ENCODE measurements around the gene PLEKHG3. TPM values are rescaled to one million over a fixed set of nuclear protein-coding genes. Genes with fewer than 3 reads are reported as not detected.
A peak's percentile ranks its signal among the peaks of the same experiment; 100 is the strongest.

PLEKHG3 gene
- total and polyA plus RNA-seq, 4 donors = 8.4 to 21.3 (median 14.6) TPM

GRCh38 chr14:64743061-64743460 is 38.8 kb downstream of the PLEKHG3 start:
- 98% methylated on average over 27 of the region's 27 CpGs for WGBS
- H3K27me3 ChIP-seq (ENCODE audit: control insufficient read depth in 4 of 4, insufficient read depth in 4 of 4, low read length in 3 of 4) = no peaks in the 10 kb centered on the region
- H3K4me1 ChIP-seq (ENCODE audit: control insufficient read depth in 4 of 4, insufficient read depth in 4 of 4, low read length in 3 of 4) = peaks cover 0 to 8% (median 0%) of the 10 kb centered on the region in 4 donors
- peaks cover 11 to 60% (median 38%) of the 10 kb centered on the region in 4 donors for H3K36me3 ChIP-seq (ENCODE audit: control insufficient read depth in 4 of 4, insufficient read depth in 3 of 4, low read depth in 1 of 4, low read length in 3 of 4)
- no peaks in the 10 kb centered on the region for H3K9me3 ChIP-seq (ENCODE audit: control insufficient read depth in 4 of 4, low read length in 3 of 4)
- H3K9ac ChIP-seq (ENCODE audit: low read depth in 1 of 2, low read length in 2 of 2) = no peak overlapping the region
- H3K4me3 ChIP-seq (ENCODE audit: low read depth in 1 of 3, low read length in 3 of 3) = no peak overlapping the region
- no peak for TF ChIP-seq FOXA2 (IDR thresholded peaks at IDR 0.05)
- TF ChIP-seq, protein P1, sequence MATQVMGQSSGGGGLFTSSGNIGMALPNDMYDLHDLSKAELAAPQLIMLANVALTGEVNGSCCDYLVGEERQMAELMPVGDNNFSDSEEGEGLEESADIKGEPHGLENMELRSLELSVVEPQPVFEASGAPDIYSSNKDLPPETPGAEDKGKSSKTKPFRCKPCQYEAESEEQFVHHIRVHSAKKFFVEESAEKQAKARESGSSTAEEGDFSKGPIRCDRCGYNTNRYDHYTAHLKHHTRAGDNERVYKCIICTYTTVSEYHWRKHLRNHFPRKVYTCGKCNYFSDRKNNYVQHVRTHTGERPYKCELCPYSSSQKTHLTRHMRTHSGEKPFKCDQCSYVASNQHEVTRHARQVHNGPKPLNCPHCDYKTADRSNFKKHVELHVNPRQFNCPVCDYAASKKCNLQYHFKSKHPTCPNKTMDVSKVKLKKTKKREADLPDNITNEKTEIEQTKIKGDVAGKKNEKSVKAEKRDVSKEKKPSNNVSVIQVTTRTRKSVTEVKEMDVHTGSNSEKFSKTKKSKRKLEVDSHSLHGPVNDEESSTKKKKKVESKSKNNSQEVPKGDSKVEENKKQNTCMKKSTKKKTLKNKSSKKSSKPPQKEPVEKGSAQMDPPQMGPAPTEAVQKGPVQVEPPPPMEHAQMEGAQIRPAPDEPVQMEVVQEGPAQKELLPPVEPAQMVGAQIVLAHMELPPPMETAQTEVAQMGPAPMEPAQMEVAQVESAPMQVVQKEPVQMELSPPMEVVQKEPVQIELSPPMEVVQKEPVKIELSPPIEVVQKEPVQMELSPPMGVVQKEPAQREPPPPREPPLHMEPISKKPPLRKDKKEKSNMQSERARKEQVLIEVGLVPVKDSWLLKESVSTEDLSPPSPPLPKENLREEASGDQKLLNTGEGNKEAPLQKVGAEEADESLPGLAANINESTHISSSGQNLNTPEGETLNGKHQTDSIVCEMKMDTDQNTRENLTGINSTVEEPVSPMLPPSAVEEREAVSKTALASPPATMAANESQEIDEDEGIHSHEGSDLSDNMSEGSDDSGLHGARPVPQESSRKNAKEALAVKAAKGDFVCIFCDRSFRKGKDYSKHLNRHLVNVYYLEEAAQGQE (IDR thresholded peaks at IDR 0.05) = no peak
- TF ChIP-seq HNF4G (IDR thresholded peaks at IDR 0.05) = no peak
- TF ChIP-seq MAX (IDR thresholded peaks at IDR 0.05) = no peak
- TF ChIP-seq SP1 (IDR thresholded peaks at IDR 0.05) = no peak
- no peak for TF ChIP-seq RXRA (IDR thresholded peaks at IDR 0.05)
- no peak for TF ChIP-seq GABPA (IDR thresholded peaks at IDR 0.05 in 1 of 2, conservative IDR thresholded peaks at IDR 0.05 in 1 of 2)
- TF ChIP-seq RAD21 (IDR thresholded peaks at IDR 0.05) = no peak
- TF ChIP-seq, protein P2, sequence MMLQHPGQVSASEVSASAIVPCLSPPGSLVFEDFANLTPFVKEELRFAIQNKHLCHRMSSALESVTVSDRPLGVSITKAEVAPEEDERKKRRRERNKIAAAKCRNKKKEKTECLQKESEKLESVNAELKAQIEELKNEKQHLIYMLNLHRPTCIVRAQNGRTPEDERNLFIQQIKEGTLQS (IDR thresholded peaks at IDR 0.05) = no peak
- no peak for TF ChIP-seq HNF4A (conservative IDR thresholded peaks at IDR 0.05)
- no peak for TF ChIP-seq NR2F2 (IDR thresholded peaks at IDR 0.05)
- TF ChIP-seq, protein P3, sequence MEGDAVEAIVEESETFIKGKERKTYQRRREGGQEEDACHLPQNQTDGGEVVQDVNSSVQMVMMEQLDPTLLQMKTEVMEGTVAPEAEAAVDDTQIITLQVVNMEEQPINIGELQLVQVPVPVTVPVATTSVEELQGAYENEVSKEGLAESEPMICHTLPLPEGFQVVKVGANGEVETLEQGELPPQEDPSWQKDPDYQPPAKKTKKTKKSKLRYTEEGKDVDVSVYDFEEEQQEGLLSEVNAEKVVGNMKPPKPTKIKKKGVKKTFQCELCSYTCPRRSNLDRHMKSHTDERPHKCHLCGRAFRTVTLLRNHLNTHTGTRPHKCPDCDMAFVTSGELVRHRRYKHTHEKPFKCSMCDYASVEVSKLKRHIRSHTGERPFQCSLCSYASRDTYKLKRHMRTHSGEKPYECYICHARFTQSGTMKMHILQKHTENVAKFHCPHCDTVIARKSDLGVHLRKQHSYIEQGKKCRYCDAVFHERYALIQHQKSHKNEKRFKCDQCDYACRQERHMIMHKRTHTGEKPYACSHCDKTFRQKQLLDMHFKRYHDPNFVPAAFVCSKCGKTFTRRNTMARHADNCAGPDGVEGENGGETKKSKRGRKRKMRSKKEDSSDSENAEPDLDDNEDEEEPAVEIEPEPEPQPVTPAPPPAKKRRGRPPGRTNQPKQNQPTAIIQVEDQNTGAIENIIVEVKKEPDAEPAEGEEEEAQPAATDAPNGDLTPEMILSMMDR (IDR thresholded peaks at IDR 0.05; ENCODE audit: low read depth, low read length, missing input control) = no peak
- TF ChIP-seq FOXA1 (IDR thresholded peaks at IDR 0.05) = no peak
- no peak for DNase-seq (ENCODE audit: low spot score)
- no peak overlapping the region for H3K27ac ChIP-seq (ENCODE audit: low read depth in 1 of 2, low read length in 2 of 2)

GRCh38 chr14:64745511-64746091 is 41.4 kb downstream of the PLEKHG3 start:
- Histone ChIP-seq H3K9me3 (ENCODE audit: control insufficient read depth in 4 of 4, low read length in 3 of 4) (no peaks in the 10 kb centered on the region), H3K27ac (ENCODE audit: low read depth in 1 of 2, low read length in 2 of 2) (no peak overlapping the region), H3K4me3 (ENCODE audit: low read depth in 1 of 3, low read length in 3 of 3) (no peak overlapping the region), H3K36me3 (ENCODE audit: control insufficient read depth in 4 of 4, insufficient read depth in 3 of 4, low read depth in 1 of 4, low read length in 3 of 4) (peaks cover 13 to 40% (median 23%) of the 10 kb centered on the region in 4 donors), H3K9ac (ENCODE audit: low read depth in 1 of 2, low read length in 2 of 2) (no peak overlapping the region), H3K4me1 (ENCODE audit: control insufficient read depth in 4 of 4, insufficient read depth in 4 of 4, low read length in 3 of 4) (peaks cover 0 to 8% (median 0%) of the 10 kb centered on the region in 4 donors), H3K27me3 (ENCODE audit: control insufficient read depth in 4 of 4, insufficient read depth in 4 of 4, low read length in 3 of 4) (no peaks in the 10 kb centered on the region)
- 74% methylated on average over 8 of the region's 8 CpGs for WGBS
- TF ChIP-seq, protein P2 (IDR thresholded peaks at IDR 0.05) = no peak
- peak; percentile 54 to 66 for TF ChIP-seq RAD21 (IDR thresholded peaks at IDR 0.05)
- peak; percentile 49 for TF ChIP-seq NR2F2 (IDR thresholded peaks at IDR 0.05)
- TF ChIP-seq, protein P1 (IDR thresholded peaks at IDR 0.05) = no peak
- no peak for DNase-seq (ENCODE audit: low spot score)

All from liver (tissue), 9 donors.